Right lung (tissue), 5 donors: ENCODE measurements around the gene CACNA1I. TPM values are rescaled to one million over a fixed set of nuclear protein-coding genes. Genes with fewer than 3 reads are reported as not detected.

ENCODE experiments used
- DNase-seq, 2 donors: peaks; one replicate each; pipeline ENCODE4 v3.0.0-alpha.2; 2013
- polyA plus RNA-seq, 5 donors: library from polyadenylated mRNA; unstranded; fragments of 120-200 nt; gene quantifications; one replicate each; pipeline versions ENCODE4 v1.2.1 to v1.2.3, GENCODE V29; 2013; ENCODE audit warnings: inconsistent platforms in 1 of 5, low replicate concordance in 1 of 5; ENCODE audit not compliant: insufficient read length in 5 of 5, insufficient read depth in 1 of 5

Gene CACNA1I
- polyA plus RNA-seq, 5 donors = 0.05 to 0.10 (median 0.09) TPM

GRCh38 chr22:39535357-39535725, 35.2 kb upstream of the CACNA1I start:
- no peak for DNase-seq

- DNase-seq = no peak
Measured at GRCh38 chr22:39535831-39536449, 34.6 kb upstream of the CACNA1I start.

- DNase-seq = no peak
Measured at GRCh38 chr22:39536711-39537110, 33.8 kb upstream of the CACNA1I start.

- no peak for DNase-seq
Measured at GRCh38 chr22:39537975-39538374, 32.6 kb upstream of the CACNA1I start.

GRCh38 chr22:39543095-39543494, 27.5 kb upstream of the CACNA1I start:
- DNase-seq = no peak

GRCh38 chr22:39545386-39546365, 24.9 kb upstream of the CACNA1I start:
- DNase-seq = peak in 1 of 2 donors; percentile 58

- DNase-seq = no peak
Measured at GRCh38 chr22:39546889-39547586, 23.5 kb upstream of the CACNA1I start.

GRCh38 chr22:39547587-39547947, 23.0 kb upstream of the CACNA1I start:
- DNase-seq = no peak

- no peak for DNase-seq
Measured at GRCh38 chr22:39553429-39553828, 17.1 kb upstream of the CACNA1I start.

- DNase-seq = no peak
Measured at GRCh38 chr22:39554151-39554550, 16.4 kb upstream of the CACNA1I start.

GRCh38 chr22:39556970-39557841, 13.3 kb upstream of the CACNA1I start:
- DNase-seq = no peak

GRCh38 chr22:39558254-39558727, 12.3 kb upstream of the CACNA1I start:
- no peak for DNase-seq

- no peak for DNase-seq
Measured at GRCh38 chr22:39558950-39559349, 11.6 kb upstream of the CACNA1I start.

GRCh38 chr22:39559456-39560105, 11.0 kb upstream of the CACNA1I start:
- no peak for DNase-seq

- no peak for DNase-seq
Measured at GRCh38 chr22:39560127-39560526, 10.4 kb upstream of the CACNA1I start.

- DNase-seq = no peak
Measured at GRCh38 chr22:39562839-39563489, 7.6 kb upstream of the CACNA1I start.

- DNase-seq = no peak
Measured at GRCh38 chr22:39563571-39564428, 6.8 kb upstream of the CACNA1I start.

GRCh38 chr22:39565414-39565944, 5.1 kb upstream of the CACNA1I start:
- DNase-seq = no peak
